Measurements from ENCODE around the gene ROBO2.
A peak's percentile ranks its signal among the peaks of the same experiment; 100 is the strongest.
"Not testable (repeated sequence)": the region's sequence is repeated elsewhere in the genome, so short reads cannot be mapped to it uniquely, and the experiment has no call there.

ROBO2 gene

DNA sequence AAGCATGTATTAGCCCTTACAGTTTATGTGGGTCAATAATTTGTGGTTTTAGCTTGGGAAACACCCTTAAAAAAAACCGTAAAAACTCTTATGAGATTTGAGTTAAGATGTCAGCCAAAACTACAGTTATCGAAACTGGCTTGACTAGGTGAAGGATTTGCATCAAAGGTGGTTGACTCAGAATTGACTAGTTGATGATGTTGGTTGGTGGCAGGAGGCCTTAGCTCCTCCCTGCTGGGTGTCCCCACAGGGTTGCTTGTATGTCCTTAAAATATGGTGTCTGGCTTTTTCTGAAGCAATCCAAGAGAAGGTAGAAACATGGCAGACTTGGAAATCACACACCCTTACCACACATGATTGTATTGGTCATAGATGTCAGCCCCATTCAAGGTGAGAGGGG, 305.1 kb downstream of the ROBO2 start:
- no peak for DNase-seq

DNA sequence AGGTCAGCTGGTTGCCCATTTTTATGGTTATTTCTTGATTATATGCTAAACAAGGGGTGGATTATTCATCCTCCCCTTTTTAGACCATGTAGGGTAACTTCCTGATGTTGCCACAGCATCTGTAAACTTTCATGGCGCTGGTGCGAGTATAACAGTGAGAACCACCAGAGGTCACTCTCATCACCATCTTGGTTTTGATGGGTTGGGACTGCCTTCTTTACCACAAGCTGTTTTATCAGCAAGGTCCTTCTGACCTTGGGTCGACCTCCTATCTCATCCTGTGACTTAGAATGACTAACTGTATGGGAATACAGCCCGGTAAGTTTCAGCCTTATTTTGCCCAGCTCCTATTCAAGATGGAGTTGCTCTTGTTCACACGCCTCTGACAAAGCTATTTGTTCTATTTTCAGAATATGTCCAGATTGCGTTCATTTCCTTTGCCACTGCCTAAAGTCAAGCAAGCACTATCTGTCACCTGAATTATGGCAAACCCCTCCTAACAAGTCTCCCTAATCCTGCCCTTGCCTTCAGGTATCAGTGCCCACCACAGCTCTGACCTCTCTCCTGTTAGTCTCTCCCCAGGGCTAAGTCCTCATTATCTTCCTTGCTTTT, 308.5 kb downstream of the ROBO2 start:
- no peak for DNase-seq

DNA sequence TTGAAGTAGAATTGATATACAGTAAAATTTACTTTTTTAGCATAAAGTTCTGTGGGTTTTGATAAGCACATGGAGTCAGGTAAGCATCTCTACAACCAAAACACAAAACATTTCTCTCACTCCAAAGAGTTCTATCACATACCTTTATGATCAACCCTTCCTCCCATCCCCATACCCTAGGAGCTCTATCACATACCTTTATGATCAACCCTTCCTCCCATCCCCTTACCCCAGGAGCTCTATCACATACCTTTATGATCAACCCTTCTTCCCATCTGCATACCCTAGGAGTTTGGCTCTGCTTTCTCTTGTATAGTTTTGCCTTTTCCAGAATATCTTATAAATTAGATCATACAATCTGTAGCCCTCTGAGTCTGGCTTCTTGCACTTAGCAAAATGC, 315.1 kb downstream of the ROBO2 start:
- DNase-seq = no peak

DNA sequence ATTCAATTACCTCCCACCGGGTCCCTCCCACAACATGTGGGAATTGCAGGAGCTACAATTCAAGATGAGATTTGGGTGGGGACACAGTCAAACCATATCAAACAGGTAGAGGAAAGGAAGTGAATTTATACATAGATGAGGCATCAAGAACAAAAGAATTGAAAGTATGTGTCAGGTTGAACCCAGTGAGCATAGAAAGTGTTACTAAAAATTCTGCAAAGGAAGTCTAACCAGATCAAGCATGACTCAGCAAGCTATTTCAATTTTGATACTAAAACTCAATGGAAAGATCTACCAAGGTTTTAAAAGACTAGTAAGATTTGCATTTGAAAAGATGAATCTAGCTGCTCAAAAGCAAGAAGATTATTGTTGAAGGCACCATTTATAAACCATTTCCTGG, 323.0 kb downstream of the ROBO2 start:
- no peak for DNase-seq

DNA sequence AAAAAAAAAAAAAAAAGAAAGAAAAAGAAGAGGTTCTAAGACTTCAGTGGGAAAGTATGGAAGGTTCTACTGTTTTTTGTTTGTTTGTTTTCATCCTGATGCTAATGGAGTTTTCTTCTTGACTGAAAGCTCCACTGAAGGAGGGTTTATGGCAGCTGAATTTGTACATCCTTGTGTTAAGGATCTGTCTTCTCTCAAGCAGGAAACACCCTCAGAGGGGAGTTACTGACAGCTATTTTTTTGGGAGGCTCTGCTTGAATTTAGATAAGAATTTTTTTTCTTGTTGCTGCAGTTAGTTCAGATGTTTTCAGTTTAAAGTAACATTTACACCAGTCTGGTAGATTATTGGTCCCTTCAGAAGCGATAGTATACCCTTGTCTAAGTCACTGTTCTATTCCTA, 325.3 kb downstream of the ROBO2 start:
- DNase-seq = no peak

DNA sequence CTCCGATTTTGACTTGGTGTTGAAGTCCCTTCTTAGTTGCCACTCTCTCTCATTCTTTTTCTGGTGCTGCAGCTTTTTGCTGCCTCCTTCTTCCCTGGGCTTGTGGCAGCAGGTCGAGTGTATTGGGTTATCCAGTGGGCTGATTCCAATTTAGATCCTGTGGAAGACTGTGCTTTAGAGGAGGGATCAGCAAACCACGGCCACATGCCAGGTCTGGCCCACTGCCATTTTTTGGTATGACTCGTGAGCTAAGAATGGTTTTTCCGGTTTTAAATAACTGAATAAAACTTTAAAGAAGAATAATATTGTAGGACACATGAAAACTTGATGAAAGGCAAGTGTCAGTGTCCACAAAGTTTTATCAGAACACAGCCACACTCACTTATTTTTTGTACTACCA, 330.5 kb downstream of the ROBO2 start:
- no peak for DNase-seq

DNA sequence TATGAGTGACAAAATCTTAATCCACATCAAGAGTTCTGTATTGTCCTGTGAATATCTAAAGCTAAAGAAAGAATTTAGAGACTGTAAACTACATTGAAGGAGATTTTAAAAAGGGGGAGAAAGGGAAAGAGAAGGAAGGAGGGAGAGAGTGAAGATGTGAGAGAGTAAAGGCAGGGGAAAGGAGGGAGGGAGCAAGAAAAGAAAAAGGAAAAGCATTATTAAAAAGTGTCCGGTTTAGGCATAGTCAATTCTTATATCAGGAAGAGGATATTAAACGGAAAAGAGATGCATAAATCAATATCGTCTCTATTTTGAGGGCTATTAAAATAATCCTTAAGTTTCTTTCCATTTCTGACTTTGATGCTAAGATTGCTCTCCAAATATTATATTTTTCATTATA, 332.1 kb downstream of the ROBO2 start:
- DNase-seq = no peak

DNA sequence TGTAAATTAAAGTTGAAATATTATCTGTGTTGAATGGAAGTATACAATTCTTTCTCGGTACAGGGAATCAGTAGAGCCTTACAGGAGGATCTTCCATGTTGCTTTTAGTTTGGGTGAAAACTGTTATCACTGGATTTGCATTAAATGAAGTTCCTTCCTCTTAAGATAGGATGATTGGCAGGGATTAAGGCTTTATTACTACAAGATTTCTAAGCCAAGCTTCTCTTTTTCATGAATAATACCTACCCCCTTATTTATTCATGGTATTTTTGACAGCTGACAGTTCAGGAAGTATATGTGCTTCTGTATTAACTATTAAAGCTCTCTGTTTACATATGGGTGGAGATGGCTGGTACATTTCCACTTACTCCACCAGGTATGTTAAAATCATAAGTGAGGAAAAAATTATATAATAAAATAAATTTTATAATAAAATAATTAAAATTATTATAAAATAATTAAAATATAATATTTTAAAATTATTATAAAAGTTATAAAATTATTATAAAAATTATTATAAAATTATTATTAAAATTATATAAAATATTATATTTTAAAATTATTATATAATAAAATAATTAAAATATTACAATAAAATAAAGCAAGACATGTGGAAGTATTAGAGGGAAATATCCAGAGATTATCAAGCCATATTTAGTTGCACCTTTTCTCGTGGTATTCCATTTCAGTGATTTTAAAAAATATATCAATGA, 332.9 kb downstream of the ROBO2 start:
- no peak for DNase-seq

DNA sequence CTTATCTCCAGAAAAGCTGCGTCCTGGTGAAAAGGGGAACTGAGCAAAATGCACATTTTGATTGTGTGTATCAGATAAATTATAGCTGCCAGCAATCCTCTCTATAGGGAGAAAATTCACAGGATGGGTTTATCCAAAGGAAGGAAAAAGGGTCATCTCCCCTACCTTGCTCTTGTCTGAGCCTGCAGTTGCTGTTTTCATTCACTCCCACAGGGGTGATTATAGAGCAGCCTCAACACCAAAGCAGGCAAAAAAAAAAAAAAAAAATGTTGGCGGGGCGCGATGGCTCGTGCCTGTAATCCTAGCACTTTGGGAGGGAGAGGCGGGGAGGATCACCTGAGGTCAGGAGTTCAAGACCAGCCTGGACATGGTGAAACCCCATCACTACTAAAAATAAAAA, 333.7 kb downstream of the ROBO2 start:
- DNase-seq = no peak

DNA sequence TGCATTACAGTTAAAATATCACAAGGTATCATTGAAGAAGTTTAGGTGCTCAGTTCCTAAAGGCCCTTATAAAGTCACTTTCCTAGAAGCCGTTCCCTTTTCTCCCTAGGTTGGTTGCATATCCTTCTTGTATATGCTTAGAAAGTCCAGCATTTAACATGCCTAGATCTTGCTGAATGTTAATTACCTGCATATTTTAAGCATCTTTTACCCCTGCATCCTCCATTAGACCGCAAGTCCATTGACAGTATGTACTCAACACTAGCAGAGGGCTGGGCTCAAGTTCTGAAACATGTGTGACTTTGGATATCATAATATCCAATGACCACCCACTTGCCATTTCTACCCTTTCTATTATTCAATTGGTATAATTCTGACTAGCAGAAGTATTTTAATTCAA, 336.6 kb downstream of the ROBO2 start:
- no peak for DNase-seq

DNA sequence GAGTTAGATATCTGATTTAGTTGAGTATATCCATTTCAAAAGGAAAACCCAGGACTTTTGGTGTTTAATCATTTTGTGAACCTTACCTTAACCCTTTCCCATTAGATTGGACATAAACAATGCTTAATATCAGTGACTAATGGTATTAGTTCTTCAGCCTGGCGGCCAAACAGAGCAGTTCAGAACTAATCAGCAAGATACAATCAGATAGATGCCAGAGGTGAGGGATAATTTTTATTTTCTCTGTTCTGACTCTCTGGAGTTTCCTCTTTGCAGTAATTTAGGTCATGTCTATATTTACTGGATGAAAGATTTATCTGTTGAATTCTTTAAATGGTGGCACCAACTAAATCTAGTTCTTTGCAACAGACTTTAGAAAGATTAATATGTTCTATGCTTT, 337.8 kb downstream of the ROBO2 start:
- no peak for DNase-seq

DNA sequence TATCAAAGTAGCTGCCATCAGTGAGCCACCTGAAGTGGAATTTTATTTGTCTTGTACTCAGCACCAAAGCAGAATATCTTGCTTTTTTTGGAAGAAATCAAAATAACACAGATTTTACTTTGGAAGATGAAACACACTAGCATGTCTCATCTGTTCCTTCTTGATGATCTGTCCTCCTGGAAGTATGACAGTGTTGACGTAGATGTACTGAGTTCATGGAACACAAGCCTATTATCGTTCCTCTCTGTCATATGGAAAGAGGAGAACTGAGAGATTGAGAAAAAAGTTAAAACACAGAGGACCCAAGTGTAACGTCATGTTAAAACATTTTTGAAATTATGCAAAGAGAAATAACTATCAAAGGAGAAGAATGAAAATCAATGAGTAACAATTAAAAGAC, 340.2 kb downstream of the ROBO2 start:
- DNase-seq = no peak

DNA sequence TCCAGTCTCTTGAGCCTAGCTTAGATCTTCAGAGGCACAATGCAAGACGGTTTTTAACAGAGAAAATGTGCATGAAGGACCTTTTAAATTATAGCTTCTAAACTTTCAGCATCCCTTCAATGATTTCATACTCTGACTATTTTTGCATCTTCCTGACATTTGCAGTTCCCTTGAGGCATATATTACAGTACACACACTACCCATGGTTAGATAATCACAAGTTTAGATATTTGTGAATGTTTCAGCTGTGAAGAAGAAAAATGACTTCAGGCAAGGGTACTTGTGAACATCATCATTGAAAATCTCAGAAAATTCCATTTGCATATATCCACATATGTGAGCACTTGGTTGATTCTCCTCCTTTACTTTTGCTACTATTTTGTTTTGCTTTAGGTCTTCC, 341.5 kb downstream of the ROBO2 start:
- no peak for DNase-seq

DNA sequence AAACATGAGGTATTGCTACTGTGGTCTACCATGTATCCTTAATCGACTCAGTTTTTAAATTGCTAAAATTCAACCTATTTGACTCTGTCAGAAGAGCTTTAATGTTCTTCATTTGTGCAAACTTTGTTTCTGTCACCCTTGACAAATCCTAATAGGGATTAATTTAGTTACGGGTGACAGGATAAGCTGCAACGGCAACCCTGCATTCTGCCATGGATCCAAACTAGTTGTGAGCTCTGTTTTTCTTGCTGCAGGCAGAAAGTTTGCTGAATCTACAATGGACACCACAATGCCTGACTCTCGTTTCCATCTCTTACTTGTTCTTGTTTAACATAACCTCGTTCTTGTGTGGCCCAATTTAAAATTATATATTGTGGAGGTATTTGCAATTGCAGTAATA, 352.3 kb downstream of the ROBO2 start:
- no peak for DNase-seq

DNA sequence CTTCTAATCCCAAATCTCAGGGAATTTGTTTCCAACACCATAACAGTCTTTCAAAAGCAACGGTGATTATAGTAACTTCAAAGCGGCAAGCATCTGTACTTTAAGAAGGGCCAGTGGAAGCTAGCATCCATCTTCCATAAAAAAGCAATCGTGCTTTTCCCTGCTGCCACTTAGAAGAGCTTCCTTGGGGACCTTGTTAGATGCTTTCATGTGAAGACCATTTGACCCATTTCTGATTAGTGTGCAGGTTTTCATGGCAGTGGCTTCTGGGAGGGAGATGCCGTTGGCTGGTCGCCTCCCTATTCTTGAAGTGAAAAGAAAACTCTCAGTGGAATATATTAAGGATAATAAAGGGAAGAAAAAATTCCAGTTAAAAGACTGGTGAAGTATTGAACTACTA, 354.1 kb downstream of the ROBO2 start:
- no peak for DNase-seq

DNA sequence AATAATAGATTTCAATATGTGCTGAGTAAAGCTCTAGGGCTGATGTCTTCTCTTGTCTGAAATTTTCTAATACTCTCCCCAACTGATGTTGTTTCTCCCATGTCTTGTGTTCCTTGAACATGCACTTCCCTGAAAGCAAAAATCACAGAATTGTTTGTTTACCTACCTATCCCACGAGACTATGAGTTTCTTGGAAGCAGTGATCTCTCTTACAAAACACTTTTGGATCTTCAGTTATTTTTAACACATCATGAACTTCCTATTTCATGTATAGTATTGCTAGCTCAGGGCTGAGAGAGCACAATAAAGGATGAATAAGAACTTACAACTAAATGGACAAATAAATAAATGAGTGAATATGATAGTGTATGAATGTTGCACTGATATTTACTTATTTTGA, 365.0 kb downstream of the ROBO2 start:
- no peak for DNase-seq

DNA sequence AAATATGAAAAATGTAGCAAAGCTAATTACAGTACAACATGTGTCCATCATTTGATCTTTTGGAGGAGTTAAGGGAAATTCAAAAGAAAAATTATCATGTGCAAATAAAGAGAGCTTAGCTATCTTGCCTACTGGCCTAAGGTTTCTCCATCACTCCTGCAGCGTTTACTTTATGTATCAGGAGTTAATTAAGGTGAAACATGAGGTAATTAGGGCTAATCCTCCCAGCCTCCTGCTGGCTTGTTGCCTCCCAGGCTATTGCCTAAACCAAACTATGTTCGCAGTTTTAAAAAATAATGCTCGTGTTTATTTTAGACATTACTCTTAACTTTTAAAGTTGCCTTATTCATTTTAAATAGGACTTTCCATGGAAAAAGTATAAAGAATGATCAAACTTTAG, 367.5 kb downstream of the ROBO2 start:
- no peak for DNase-seq

DNA sequence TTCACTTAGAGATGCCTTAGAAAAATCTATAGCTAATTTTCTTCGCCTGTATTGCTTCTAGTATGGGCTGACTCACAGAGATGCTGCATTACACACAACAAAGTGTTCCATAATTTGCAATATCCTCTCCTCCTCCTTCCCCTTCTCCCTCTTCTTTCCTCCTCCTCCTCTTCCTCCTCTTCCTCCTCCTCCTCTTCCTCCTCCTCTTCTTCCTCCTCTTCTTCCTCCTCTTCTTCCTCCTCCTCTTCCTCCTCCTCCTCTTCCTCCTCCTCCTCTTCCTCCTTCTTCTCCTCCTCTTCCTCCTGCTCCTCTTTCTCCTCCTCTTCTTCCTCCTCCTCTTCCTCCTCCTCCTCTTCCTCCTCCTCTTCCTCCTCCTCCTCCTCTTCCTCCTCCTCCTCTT, 370.4 kb downstream of the ROBO2 start:
- DNase-seq = not testable (repeated sequence)

DNA sequence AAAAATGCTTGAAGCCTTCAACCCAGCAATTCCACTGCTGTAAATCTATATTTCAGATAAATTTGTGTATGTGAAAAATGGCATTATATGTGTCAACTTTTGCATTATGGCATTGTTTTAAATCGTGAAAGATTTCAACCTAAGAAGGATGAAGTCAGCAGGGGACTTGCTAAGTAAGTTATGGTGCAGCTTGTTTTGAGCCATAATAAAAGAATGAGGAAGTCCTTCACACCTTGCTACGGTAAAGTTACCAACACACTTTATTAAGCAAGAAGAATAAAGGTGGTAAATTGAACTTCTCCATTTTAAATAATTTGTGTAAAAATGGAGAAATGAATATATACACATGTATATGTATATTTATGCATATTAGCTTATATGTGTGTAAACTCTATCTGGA, 371.4 kb downstream of the ROBO2 start:
- DNase-seq = no peak

DNA sequence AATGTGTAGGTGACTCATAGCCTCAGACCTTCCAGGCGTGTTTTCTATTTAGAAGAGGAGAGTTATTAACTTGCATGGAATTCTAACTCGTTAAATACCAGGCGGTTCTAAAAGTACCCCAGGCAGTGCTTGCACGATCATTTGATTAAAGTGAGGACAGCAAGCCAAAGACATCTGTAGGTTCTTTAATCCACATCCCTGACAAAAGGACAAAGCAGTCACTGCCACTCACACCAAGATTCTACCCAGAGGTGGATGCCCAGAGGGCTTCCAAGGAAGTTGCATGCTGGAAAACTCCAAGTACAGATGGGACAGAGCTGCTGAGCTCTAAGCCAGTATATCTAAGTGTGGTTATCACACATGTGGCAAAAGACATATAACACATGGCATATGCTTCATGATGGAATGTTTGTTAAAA, 372.1 kb downstream of the ROBO2 start:
- peak; percentile 40 for DNase-seq

DNA sequence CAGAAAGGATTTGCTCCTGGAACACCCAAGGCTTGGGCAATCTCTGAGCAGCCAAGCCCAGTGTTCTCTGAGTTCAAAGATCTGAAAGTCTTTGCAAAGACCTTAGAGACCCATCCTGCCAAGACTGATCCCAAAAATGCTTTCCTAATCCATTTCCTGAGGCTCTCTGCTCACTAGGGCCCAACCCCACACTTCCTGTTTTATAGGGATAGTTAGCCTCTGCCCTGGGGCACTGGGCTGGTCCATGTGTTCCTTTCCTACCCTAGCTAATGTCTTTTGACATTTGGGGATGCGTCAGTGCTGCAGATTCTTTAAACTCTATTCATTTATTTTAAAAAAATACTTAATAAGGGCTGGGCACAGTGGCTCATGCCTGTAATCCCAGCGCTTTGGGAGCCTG, 372.7 kb downstream of the ROBO2 start:
- DNase-seq = peak; percentile 68

DNA sequence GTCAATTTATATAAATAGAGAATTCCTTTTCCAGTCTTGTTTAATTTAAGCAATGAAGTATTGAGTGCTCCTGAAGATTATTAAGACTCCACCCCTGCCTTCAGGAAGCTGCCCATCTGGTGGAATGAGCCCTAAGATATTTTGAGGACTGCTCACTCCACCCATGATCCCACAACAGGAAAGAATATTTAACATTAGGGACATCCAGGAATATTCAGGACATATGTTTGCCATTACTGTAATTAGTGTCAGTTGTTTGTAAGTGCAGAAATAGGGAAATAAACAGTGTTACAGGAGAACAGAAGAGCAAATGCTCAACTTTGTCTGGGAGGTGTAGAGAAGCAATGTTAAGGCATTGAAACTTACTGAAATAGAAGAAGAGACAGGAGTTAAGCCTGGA, 375.0 kb downstream of the ROBO2 start:
- no peak for DNase-seq

DNA sequence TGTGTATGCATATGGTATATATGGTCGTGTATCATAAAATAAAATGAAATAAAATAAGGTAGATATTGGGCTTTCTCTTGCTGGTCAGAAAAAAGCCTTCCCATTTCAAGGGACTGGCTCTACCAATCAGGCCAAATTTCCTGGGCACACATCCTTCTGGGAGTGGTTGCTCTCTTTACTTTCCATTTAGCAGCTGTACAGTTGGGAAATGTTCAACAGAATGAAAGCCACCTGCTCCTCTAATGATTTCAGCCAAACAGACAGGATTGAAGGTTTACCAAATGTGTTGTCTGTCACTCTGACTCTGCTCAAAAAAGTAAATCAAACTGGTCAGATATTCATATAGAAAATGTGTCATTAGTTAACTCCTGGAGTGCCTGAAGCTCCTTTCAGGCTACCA, 380.4 kb downstream of the ROBO2 start:
- no peak for DNase-seq

DNA sequence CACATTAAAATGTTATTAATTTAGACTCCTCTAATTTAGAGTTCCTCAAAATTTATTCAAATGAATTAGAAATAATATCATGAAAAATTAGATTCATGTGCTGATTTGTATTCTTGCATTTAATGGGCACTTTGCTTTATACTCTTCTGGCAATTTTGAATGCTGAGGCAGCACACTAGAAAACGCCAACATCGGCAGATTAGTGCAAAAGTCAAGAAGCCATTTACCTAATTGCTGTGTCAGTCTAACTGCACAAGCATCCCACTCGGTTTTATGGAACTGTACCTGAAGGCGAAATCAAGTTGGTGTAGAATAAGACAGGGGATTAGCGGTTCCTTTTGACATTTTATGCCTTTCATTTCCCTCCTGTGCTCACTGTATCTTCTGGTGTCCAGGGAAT, 382.0 kb downstream of the ROBO2 start:
- no peak for DNase-seq

DNA sequence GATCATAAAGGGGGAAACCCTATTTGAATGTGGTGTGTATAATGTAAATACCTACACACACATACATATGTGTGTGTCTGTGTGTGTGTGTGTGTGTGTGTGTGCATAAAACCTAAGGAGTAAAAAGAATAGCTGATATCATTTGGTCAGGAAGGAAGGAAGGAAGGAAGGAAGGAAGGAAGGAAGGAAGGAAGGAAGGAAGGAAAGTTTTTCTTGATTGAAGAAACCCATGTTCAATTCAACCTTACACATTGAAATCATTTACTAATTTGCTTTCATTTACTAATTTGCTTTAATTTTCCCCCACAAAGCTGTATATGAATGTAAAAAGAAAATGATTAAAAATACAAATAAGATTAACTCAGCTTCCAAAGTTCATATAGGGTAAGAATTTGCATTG, 386.6 kb downstream of the ROBO2 start:
- DNase-seq = no peak

Measured in amniotic stem cell (primary cell).